ENCODE measurements around the gene IGLL5.

Gene IGLL5

DNA sequence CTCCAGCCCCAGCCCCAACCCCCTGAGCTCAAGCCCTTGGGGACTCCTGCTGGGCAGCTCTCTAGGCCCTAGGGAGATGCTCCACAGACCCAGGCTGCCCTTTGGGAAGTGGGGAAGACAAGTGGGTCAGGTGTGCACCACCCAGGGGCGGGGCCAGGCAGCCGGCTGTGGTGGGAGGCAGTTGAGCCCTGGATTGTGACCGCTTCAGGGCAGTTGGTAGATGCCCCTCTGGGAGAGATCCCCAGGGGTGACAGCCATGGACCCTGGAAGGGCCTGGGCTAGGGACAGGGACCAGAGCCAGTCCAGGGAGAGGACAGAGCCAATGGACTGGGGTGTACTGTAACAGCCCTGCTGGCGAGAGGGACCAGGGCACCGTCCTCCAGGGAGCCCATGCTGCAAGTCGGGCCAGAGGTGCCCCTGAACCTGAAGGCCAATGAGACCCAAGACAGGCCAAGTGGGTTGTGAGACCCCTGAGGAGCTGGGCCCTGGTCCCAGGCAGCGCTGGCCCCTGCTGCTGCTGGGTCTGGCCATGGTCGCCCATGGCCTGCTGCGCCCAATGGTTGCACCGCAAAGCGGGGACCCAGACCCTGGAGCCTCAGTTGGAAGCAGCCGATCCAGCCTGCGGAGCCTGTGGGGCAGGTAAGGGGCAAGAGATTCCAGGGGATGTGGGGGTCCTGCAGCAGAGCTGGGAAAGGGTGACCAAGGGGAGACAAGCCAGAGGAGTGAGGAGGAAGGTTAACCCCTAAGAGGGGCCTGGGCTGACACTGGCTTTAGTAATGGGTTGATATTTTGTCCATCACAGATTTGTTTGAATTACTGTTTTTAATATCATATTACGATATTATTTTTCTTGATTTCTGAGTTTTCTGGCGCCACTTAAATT lies at the start of gene IGLL5:
Gene IGLL5, plus strand, starts transcription at position 196 of the 883 bp plus-strand sequence. Its CDS starts 238 bp downstream, at position 434.
- peak within 1 kb of the TSS; percentile 98 for H3K27ac ChIP-seq (ENCODE audit: low read length)
- peak; percentile 79 for DNase-seq
- TF ChIP-seq EZH2phosphoT487 (IDR thresholded peaks at IDR 0.05; ENCODE audit: low read length) (no peak), EZH2 (optimal IDR thresholded peaks at IDR 0.05; ENCODE audit: low read depth, low read length) (no peak)
- TF ChIP-seq, protein P1, sequence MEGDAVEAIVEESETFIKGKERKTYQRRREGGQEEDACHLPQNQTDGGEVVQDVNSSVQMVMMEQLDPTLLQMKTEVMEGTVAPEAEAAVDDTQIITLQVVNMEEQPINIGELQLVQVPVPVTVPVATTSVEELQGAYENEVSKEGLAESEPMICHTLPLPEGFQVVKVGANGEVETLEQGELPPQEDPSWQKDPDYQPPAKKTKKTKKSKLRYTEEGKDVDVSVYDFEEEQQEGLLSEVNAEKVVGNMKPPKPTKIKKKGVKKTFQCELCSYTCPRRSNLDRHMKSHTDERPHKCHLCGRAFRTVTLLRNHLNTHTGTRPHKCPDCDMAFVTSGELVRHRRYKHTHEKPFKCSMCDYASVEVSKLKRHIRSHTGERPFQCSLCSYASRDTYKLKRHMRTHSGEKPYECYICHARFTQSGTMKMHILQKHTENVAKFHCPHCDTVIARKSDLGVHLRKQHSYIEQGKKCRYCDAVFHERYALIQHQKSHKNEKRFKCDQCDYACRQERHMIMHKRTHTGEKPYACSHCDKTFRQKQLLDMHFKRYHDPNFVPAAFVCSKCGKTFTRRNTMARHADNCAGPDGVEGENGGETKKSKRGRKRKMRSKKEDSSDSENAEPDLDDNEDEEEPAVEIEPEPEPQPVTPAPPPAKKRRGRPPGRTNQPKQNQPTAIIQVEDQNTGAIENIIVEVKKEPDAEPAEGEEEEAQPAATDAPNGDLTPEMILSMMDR (IDR thresholded peaks at IDR 0.05; ENCODE audit: low read length), result no peak
- peak within 1 kb of the TSS; percentile 76 for H3K4me2 ChIP-seq (ENCODE audit: low read depth, low read length)
- peaks cover 17% of the 10 kb centered on the region for H3K4me1 ChIP-seq (ENCODE audit: low read length)
- H3K9me2 ChIP-seq (replicated peaks; ENCODE audit: insufficient read depth, low read length), result no peaks in the 10 kb centered on the region
- peaks cover 97% of the 10 kb centered on the region for H3K79me2 ChIP-seq (ENCODE audit: low read length)
- peaks cover 28% of the 10 kb centered on the region for H3K36me3 ChIP-seq (replicated peaks; ENCODE audit: insufficient read depth, low read length)
- H3K27me3 ChIP-seq (replicated peaks; ENCODE audit: insufficient read depth, low read length), result no peaks in the 10 kb centered on the region
- no peaks in the 10 kb centered on the region for H3K9me3 ChIP-seq (replicated peaks; ENCODE audit: insufficient read depth, low read length)
- peaks cover 94% of the 10 kb centered on the region for H3F3A ChIP-seq (ENCODE audit: insufficient read depth, low read length)
- H4K20me1 ChIP-seq (ENCODE audit: insufficient read depth, low read length), result no peaks in the 10 kb centered on the region
- H3K4me3 ChIP-seq (ENCODE audit: low read length), result peak within 1 kb of the TSS; percentile 99
- no peak within 1 kb of the TSS for H2AFZ ChIP-seq (ENCODE audit: low read length)
- peak within 1 kb of the TSS; percentile 100 for H3K9ac ChIP-seq (ENCODE audit: low read length)

DNA sequence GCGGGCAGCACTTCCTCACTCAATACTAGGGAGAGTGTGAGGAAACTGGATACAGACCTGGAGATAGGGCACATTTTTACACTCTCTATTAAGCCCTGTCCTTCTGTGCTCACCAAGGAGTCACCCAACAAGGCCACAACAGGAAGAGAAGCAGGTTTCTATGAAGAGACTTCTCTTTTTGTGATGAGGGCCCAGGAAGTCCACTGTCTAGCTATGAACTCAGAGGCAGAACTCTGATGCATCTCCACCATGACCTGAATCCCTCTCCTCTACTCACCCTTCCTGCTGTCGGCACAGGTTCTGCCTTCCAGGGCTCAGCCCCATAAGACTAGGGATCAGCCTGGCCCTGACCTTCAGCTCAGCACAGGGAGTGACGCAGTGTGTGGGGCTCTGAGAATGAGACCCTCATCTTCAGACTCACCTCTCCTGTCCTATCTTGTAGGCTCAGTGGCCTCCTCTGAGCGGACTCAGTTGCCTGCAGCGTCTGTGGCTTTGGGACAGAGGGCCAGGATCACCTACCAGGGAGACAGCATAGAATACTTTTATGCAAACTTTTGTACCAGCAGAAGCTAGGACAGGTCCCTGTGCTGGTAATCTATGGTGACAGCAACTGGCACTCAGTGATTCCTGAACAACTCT lies 49.3 kb upstream of the IGLL5 start:
- no peaks in the 10 kb centered on the region for H3K4me1 ChIP-seq (ENCODE audit: low read length)
- H3K9me3 ChIP-seq (replicated peaks; ENCODE audit: insufficient read depth, low read length), result no peaks in the 10 kb centered on the region
- no peaks in the 10 kb centered on the region for H3K36me3 ChIP-seq (replicated peaks; ENCODE audit: insufficient read depth, low read length)
- no peak overlapping the region for H3K27ac ChIP-seq (ENCODE audit: low read length)
- no peak overlapping the region for H3K9ac ChIP-seq (ENCODE audit: low read length)
- TF ChIP-seq EZH2phosphoT487 (IDR thresholded peaks at IDR 0.05; ENCODE audit: low read length) (no peak), EZH2 (optimal IDR thresholded peaks at IDR 0.05; ENCODE audit: low read depth, low read length) (no peak)
- TF ChIP-seq, protein P1 (IDR thresholded peaks at IDR 0.05; ENCODE audit: low read length), result no peak
- no peaks in the 10 kb centered on the region for H3F3A ChIP-seq (ENCODE audit: insufficient read depth, low read length)
- H3K4me3 ChIP-seq (ENCODE audit: low read length), result no peak overlapping the region
- no peak overlapping the region for H2AFZ ChIP-seq (ENCODE audit: low read length)
- DNase-seq, result no peak
- H3K9me2 ChIP-seq (replicated peaks; ENCODE audit: insufficient read depth, low read length), result no peaks in the 10 kb centered on the region
- no peaks in the 10 kb centered on the region for H4K20me1 ChIP-seq (ENCODE audit: insufficient read depth, low read length)
- H3K4me2 ChIP-seq (ENCODE audit: low read depth, low read length), result no peak overlapping the region
- peaks cover 88% of the 10 kb centered on the region for H3K79me2 ChIP-seq (ENCODE audit: low read length)
- no peaks in the 10 kb centered on the region for H3K27me3 ChIP-seq (replicated peaks; ENCODE audit: insufficient read depth, low read length)

DNA sequence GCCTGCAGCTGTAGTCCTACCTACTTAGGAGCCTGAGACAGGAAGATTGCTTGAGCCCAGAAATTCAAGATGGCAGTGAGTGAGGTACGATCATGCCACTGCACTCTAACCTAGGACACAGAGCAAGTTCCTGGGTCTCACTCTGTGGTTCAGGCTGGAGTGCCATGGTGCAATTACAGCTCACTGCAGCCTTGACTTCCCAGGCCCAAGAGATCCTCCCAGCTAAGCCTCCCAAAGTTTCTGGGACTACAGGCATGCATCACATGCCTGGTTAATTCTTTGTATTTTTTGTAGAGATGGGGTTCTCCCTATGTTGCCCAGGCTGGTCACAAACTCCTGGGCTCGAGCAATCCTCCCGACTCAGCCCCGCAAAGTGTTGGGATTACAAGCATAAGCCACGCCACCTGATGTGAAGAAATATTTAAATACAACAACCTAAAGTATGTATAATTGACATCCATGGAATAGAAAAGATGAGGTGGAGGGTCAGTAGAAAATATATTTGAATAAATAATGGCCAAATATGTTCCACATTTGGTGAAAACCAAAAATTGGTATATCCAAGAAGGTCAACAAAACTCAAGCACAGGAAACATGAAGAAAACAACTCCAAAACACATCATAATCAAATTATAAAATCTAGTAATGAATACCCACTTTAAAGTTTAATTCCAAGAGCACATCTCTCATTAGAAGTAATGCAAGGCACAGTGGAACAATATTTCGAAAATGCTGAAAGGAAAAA lies 47.9 kb upstream of the IGLL5 start:
- DNase-seq, result no peak
- H3K4me2 ChIP-seq (ENCODE audit: low read depth, low read length), result no peak overlapping the region
- TF ChIP-seq EZH2phosphoT487 (IDR thresholded peaks at IDR 0.05; ENCODE audit: low read length) (no peak), EZH2 (optimal IDR thresholded peaks at IDR 0.05; ENCODE audit: low read depth, low read length) (no peak)
- TF ChIP-seq, protein P1 (IDR thresholded peaks at IDR 0.05; ENCODE audit: low read length), result no peak
- H4K20me1 ChIP-seq (ENCODE audit: insufficient read depth, low read length), result no peaks in the 10 kb centered on the region
- H3K4me1 ChIP-seq (ENCODE audit: low read length), result 0 out of 2 replicates have a peak, but pooled peaks cover under 1% of the 10 kb centered on the region
- no peaks in the 10 kb centered on the region for H3K9me3 ChIP-seq (replicated peaks; ENCODE audit: insufficient read depth, low read length)
- H3K9me2 ChIP-seq (replicated peaks; ENCODE audit: insufficient read depth, low read length), result no peaks in the 10 kb centered on the region
- H3K27ac ChIP-seq (ENCODE audit: low read length), result no peak overlapping the region
- no peaks in the 10 kb centered on the region for H3K27me3 ChIP-seq (replicated peaks; ENCODE audit: insufficient read depth, low read length)
- H3F3A ChIP-seq (ENCODE audit: insufficient read depth, low read length), result no peaks in the 10 kb centered on the region
- no peaks in the 10 kb centered on the region for H3K36me3 ChIP-seq (replicated peaks; ENCODE audit: insufficient read depth, low read length)
- H3K4me3 ChIP-seq (ENCODE audit: low read length), result no peak overlapping the region
- peaks cover 86% of the 10 kb centered on the region for H3K79me2 ChIP-seq (ENCODE audit: low read length)
- no peak overlapping the region for H2AFZ ChIP-seq (ENCODE audit: low read length)
- no peak overlapping the region for H3K9ac ChIP-seq (ENCODE audit: low read length)
